Osteoblast (primary cell): ENCODE data around the gene C2CD2L. TPM values are rescaled to one million over a fixed set of nuclear protein-coding genes. Genes with fewer than 3 reads are reported as not detected.
"Not testable (repeated sequence)": the region's sequence is repeated elsewhere in the genome, so short reads cannot be mapped to it uniquely, and the experiment has no call there.

ENCODE experiments used
- DNase-seq: peaks from one replicate; pipeline ENCODE4 v3.0.0; 2011; ENCODE audit warnings: low spot score, mixed read lengths; ENCODE audit not compliant: insufficient read length; ENCODE audit errors: missing footprints
- H2AFZ ChIP-seq: 2 replicates; pipeline ENCODE4 v1.6.0; 2011; ENCODE audit warnings: mild to moderate bottlenecking, low read length
- H3K27ac ChIP-seq: 2 replicates; pipeline ENCODE4 v1.5.1; 2011; ENCODE audit warnings: mild to moderate bottlenecking, low read depth, low read length, moderate library complexity
- H3K27me3 ChIP-seq: 2 replicates; pipeline ENCODE4 v1.6.0; 2012; ENCODE audit warnings: mild to moderate bottlenecking, control low read depth, inconsistent platforms, low read length, moderate library complexity; ENCODE audit not compliant: insufficient read depth
- H3K36me3 ChIP-seq: 2 replicates; pipeline ENCODE4 v1.5.1; 2011; ENCODE audit warnings: mild to moderate bottlenecking, low read length, control low read depth, moderate library complexity; ENCODE audit not compliant: insufficient read depth
- H3K4me1 ChIP-seq: 2 replicates; pipeline ENCODE4 v1.5.1; 2011; ENCODE audit warnings: mild to moderate bottlenecking, low read length, control low read depth, moderate library complexity; ENCODE audit not compliant: insufficient read depth
- H3K4me2 ChIP-seq: 2 replicates; pipeline ENCODE4 v1.6.0; 2011; ENCODE audit warnings: mild to moderate bottlenecking, low read length; ENCODE audit not compliant: insufficient read depth
- H3K4me3 ChIP-seq: fragments of 200-600 bp; sonication (generic); 3 replicates; pipeline ENCODE4 v1.5.1; 2012; ENCODE audit warnings: mild to moderate bottlenecking, low read length, inconsistent platforms; ENCODE audit not compliant: insufficient read depth
- H3K79me2 ChIP-seq: 2 replicates; pipeline ENCODE4 v1.6.0; 2012; ENCODE audit warnings: mild to moderate bottlenecking, low read length, control low read depth, inconsistent platforms; ENCODE audit not compliant: insufficient read depth
- H3K9me3 ChIP-seq: 2 replicates; pipeline ENCODE4 v1.5.1; 2011; ENCODE audit warnings: low read depth, low read length, control low read depth
- H4K20me1 ChIP-seq: 2 replicates; pipeline ENCODE4 v1.6.0; 2012; ENCODE audit warnings: mild to moderate bottlenecking, low read length, control low read depth; ENCODE audit not compliant: insufficient read depth
- CTCF ChIP-seq: IDR thresholded peaks from 2 replicates; pipeline ENCODE4 v1.5.1; 2011; ENCODE audit warnings: mild to moderate bottlenecking, low read depth, low read length, moderate library complexity; ENCODE audit errors: extremely low read depth
- total RNA-seq: library from RNA; depleted of rRNA; stranded (reverse); fragments of >200 nt; gene quantifications from 2 replicates; pipeline ENCODE4 v1.2.3, GENCODE V29; 2012

Gene C2CD2L
- total RNA-seq: 5.0 and 6.2 TPM in 2 replicates

DNA sequence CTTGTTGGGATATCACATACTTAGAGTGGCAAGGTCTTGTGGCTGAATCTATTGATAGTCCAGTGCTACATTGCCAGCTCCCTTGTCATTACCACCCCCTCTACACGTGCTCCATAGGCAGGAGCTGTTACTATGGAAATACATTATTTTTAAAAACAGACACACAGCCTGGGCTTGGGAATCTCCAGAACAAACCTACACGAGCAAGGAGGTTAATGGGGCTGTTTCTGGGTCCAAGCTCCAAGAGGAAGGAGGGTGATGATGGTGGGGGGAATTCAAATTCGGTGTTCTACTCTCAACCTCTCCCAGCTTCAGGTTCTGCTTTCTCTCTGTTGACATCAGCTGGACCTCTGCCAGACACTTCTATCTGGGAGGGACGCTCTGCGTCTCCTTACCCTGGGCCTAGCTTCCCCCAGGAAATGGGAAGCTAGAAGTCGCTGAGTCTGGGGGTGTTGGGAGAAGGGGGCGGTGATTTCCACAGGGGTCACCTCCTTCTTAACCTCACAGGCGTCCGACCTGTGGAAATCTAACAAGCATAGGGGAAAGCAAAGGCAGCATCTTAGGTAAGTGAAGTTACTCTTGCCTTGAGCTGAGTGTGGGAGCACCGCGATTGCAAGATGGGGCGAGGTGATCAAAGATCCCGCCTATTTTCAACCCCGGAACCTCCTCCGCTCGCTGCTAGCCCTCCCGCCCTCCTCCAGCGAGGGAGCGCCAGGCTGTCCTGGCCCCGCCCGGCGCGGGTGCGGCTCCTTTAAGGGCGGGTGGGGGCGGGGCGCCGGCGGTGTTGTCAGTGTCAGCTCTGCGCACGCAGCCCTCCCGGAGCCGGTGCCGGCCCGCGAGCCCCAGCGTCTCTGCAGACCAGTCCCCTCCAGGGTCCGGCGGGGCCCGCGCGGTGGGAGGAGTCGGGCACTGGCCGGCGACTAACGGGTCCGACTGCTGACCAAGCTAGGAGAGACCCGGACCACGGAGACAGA, at the start of gene C2CD2L:
C2CD2L (plus strand) TSS at position 781 of the 974 bp plus-strand sequence. CDS start 398 bp downstream, outside the sequence.
- Histone ChIP-seq H3K36me3 (peaks cover 15% of the 10 kb centered on the region), H4K20me1 (peaks cover 12% of the 10 kb centered on the region), H3K27ac (peak within 1 kb of the TSS; percentile 82), H3K9me3 (no peaks in the 10 kb centered on the region), H3K4me2 (peak within 1 kb of the TSS; percentile 96), H3K4me1 (peaks cover 19% of the 10 kb centered on the region), H3K79me2 (peaks cover 24% of the 10 kb centered on the region), H3K4me3 (peak within 1 kb of the TSS; percentile 86), H2AFZ (peak within 1 kb of the TSS; percentile 90), H3K27me3 (no peaks in the 10 kb centered on the region)
- peak; percentile 99 for DNase-seq
- TF ChIP-seq CTCF: no peak

DNA sequence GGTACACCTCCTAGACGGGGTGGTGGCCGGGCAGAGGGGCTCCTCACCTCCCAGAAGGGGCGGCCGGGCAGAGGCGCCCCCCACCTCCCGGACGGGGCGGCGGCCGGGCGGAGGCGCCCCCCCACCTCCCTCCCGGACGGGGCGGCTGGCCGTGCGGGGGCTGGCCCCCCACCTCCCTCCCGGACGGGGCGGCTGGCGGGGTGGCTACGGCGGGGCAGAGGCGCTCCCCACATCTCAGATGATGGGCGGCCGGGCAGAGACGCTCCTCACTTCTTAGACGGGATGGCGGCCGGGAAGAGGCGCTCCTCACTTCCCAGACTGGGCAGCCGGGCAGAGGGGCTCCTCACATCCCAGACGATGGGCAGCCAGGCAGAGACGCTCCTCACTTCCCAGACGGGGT, 48.0 kb upstream of the C2CD2L start:
- Histone ChIP-seq H3K4me1 (peaks cover 26% of the 10 kb centered on the region), H4K20me1 (peaks cover 11% of the 10 kb centered on the region), H3K36me3 (peaks cover 13% of the 10 kb centered on the region), H3K79me2 (peaks cover 34% of the 10 kb centered on the region)
- H3K27ac ChIP-seq, H3K4me3 ChIP-seq, H3K27me3 ChIP-seq, H3K4me2 ChIP-seq, H2AFZ ChIP-seq, H3K9me3 ChIP-seq, DNase-seq: not testable (repeated sequence)

DNA sequence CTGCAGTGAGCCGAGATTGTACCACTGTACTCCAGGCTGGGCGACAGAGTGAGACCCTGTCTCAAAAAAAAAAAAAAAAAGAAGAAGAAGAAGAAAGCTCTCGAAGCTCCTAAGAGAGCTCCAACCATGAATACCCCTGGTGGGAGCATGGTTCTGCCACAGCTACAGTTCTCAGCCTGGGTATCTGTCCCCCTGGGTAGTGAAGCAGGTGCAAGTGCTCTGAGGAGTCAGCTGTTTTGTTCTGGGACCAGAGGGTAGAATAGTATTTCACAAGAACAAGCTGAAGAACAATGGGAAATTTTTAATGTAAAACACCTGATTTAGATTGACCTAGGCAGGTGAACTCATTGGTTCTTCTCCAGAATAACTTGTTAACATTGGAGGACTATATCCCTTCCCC, 45.9 kb upstream of the C2CD2L start:
- Histone ChIP-seq H3K36me3 (no peaks in the 10 kb centered on the region), H3K4me3 (no peak overlapping the region), H4K20me1 (peaks cover 1% of the 10 kb centered on the region), H3K9me3 (no peaks in the 10 kb centered on the region), H3K79me2 (peaks cover 27% of the 10 kb centered on the region), H3K27ac (no peak overlapping the region), H3K27me3 (no peaks in the 10 kb centered on the region), H3K4me2 (no peak overlapping the region), H3K4me1 (peaks cover 16% of the 10 kb centered on the region), H2AFZ (no peak overlapping the region)
- no peak for TF ChIP-seq CTCF
- DNase-seq: peak; percentile 26

- Histone ChIP-seq H3K79me2 (peaks cover 28% of the 10 kb centered on the region), H4K20me1 (no peaks in the 10 kb centered on the region), H3K36me3 (no peaks in the 10 kb centered on the region), H3K9me3 (no peaks in the 10 kb centered on the region), H3K27ac (no peak overlapping the region), H3K4me1 (peaks cover 13% of the 10 kb centered on the region), H2AFZ (no peak overlapping the region), H3K4me2 (no peak overlapping the region), H3K4me3 (no peak overlapping the region), H3K27me3 (no peaks in the 10 kb centered on the region)
- peak; percentile 68 for DNase-seq
- TF ChIP-seq CTCF: no peak
Observed at GRCh38 chr11:119062779-119063178, 44.4 kb upstream of the C2CD2L start.
